ENCODE data around the gene ZNF787.

GRCh38 chr19:56091751-56092546 lies 29.1 kb downstream of the ZNF787 start:
- TF ChIP-seq CTCF (conservative IDR thresholded peaks at IDR 0.05; ENCODE audit: low read length): no peak
- TF ChIP-seq EZH2phosphoT487 (IDR thresholded peaks at IDR 0.05; ENCODE audit: borderline replicate concordance): no peak

Measured in Loucy (cell line).